Bronchial epithelial cell (primary cell): ENCODE measurements around the gene FYN. TPM values are rescaled to one million over a fixed set of nuclear protein-coding genes. Genes with fewer than 3 reads are reported as not detected.

Experiments
- DNase-seq: peaks from one replicate; pipeline ENCODE4 v3.0.0-alpha.2; 2010; ENCODE audit warnings: low read depth
- FAIRE-seq: peaks from 2 replicates; lab custom pipeline; 2011; peaks lifted over from hg19 to GRCh38; lab: Jason Lieb, UNC
- H3K27me3 ChIP-seq: 2 replicates; pipeline ENCODE4 v1.5.1; 2011; ENCODE audit warnings: low read length; ENCODE audit not compliant: control insufficient read depth, insufficient read depth
- H3K36me3 ChIP-seq: 2 replicates; pipeline ENCODE4 v1.5.1; 2011; ENCODE audit warnings: low read length; ENCODE audit not compliant: control insufficient read depth, insufficient read depth
- H3K4me3 ChIP-seq: 2 replicates; pipeline ENCODE4 v1.5.1; 2011; ENCODE audit warnings: mild to moderate bottlenecking, low read depth, low read length, control low read depth
- CTCF ChIP-seq: IDR thresholded peaks from 2 replicates; pipeline ENCODE4 v1.5.1; 2011; ENCODE audit warnings: mild to moderate bottlenecking, moderate library complexity, low read length, control low read depth, inconsistent platforms; ENCODE audit not compliant: insufficient read depth, severe bottlenecking
- total RNA-seq: library from RNA; depleted of rRNA; stranded (reverse); fragments of >200 nt; gene quantifications from 2 replicates; pipeline ENCODE4 v1.2.1, GENCODE V29; 2014

Gene FYN
- total RNA-seq, 1 donor from 2014 or later, result 38.7 TPM

DNA sequence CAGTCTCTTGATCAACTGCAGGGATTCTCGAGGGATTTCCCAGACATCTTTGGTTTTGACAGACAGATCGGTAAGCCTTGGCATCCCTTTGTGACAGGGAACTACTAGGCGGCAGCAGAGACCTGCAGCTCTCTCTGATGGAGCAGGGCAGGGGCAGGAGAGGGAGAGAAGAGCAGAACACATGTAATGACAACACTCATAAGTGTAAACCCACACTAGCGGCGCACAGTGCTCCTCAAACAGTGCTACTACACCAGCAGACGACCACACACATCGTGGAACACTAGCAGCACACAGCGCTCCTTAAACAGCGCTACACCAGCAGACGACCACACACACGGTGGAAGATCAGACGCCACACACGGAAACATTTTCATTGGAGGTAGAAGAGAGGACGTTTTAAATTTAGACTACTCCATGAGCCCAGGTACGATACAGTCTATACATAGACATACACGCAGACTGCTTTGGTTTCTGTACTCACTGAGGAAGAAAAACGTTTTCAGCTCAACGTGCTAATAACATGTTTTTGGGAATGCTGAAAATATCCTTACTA is 173.0 kb downstream of the FYN start:
- H3K36me3 ChIP-seq, result no peaks in the 10 kb centered on the region
- no peak overlapping the region for H3K4me3 ChIP-seq
- DNase-seq, result no peak
- no peak for FAIRE-seq
- no peak for TF ChIP-seq CTCF
- no peaks in the 10 kb centered on the region for H3K27me3 ChIP-seq

- DNase-seq (no peak), FAIRE-seq (no peak)
- TF ChIP-seq CTCF, result no peak
- no peak overlapping the region for H3K4me3 ChIP-seq
- peaks cover 2% of the 10 kb centered on the region for H3K36me3 ChIP-seq
- no peaks in the 10 kb centered on the region for H3K27me3 ChIP-seq
These were observed 174.1 kb downstream of the FYN start for GRCh38 chr6:111699123-111699522.

DNA sequence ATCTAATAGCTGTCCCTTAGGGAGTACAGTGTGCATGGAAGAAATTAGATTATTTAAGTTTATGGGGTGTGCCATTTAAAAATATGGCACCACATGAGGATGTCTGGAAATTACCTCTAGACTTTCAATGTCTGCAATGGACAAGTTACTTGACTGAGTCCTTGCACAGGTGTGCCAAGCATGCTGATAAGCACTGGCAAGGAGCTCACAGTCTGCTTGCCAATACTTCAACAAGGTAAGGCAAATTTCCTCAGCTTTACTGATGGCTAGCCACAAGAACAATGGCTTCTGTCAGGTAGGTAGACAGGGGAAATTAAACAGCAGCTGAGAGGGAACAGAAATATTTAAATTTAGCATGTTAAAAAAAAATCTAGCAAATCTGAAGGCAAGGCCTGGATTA is 176.4 kb downstream of the FYN start:
- DNase-seq (no peak), FAIRE-seq (no peak)
- no peak overlapping the region for H3K4me3 ChIP-seq
- H3K27me3 ChIP-seq, result no peaks in the 10 kb centered on the region
- peaks cover 4% of the 10 kb centered on the region for H3K36me3 ChIP-seq
- no peak for TF ChIP-seq CTCF

GRCh38 chr6:111692327-111693164 is 180.7 kb downstream of the FYN start:
- Histone ChIP-seq H3K4me3 (no peak overlapping the region), H3K36me3 (peaks cover 4% of the 10 kb centered on the region), H3K27me3 (no peaks in the 10 kb centered on the region)
- no peak for TF ChIP-seq CTCF
- peak; percentile 10 for DNase-seq
- no peak for FAIRE-seq

- no peak for TF ChIP-seq CTCF
- FAIRE-seq (no peak), DNase-seq (no peak)
- Histone ChIP-seq H3K36me3 (peaks cover 4% of the 10 kb centered on the region), H3K27me3 (no peaks in the 10 kb centered on the region), H3K4me3 (no peak overlapping the region)
These were observed 181.7 kb downstream of the FYN start for GRCh38 chr6:111691345-111692225.
